Panc1 (cell line): ENCODE measurements around the gene KRT16.

Experiments used
- POLR2AphosphoS5 ChIP-seq: IDR thresholded peaks from 2 replicates; pipeline ENCODE4 v1.6.1; 2012; ENCODE audit warnings: mild to moderate bottlenecking, low read depth, low read length, moderate library complexity
- SIN3A ChIP-seq: IDR thresholded peaks from 2 replicates; pipeline ENCODE4 v1.6.1; 2012; ENCODE audit warnings: low read depth, mild to moderate bottlenecking, low read length, moderate library complexity, borderline replicate concordance; ENCODE audit not compliant: insufficient read depth
- TCF7L2 ChIP-seq: IDR thresholded peaks from 2 replicates; pipeline ENCODE4 v1.6.1; 2011; ENCODE audit warnings: mild to moderate bottlenecking, low read depth, low read length, inconsistent platforms
- TF ChIP-seq, protein P1 (sequence below): fragments of 450-650 bp; IDR thresholded peaks from 2 replicates; pipeline ENCODE4 v1.5.1; 2017; ENCODE audit warnings: mild to moderate bottlenecking
- TF ChIP-seq, protein P2 (sequence below), 2 experiments: IDR thresholded peaks; 2 replicates each; pipeline ENCODE4 v1.6.1; 2011 to 2012; ENCODE audit warnings: low read depth in 2 of 2, control low read depth in 1 of 2, low read length in 1 of 2, mild to moderate bottlenecking in 1 of 2, moderate library complexity in 1 of 2; ENCODE audit not compliant: insufficient read depth in 1 of 2

- TF ChIP-seq, protein P1, sequence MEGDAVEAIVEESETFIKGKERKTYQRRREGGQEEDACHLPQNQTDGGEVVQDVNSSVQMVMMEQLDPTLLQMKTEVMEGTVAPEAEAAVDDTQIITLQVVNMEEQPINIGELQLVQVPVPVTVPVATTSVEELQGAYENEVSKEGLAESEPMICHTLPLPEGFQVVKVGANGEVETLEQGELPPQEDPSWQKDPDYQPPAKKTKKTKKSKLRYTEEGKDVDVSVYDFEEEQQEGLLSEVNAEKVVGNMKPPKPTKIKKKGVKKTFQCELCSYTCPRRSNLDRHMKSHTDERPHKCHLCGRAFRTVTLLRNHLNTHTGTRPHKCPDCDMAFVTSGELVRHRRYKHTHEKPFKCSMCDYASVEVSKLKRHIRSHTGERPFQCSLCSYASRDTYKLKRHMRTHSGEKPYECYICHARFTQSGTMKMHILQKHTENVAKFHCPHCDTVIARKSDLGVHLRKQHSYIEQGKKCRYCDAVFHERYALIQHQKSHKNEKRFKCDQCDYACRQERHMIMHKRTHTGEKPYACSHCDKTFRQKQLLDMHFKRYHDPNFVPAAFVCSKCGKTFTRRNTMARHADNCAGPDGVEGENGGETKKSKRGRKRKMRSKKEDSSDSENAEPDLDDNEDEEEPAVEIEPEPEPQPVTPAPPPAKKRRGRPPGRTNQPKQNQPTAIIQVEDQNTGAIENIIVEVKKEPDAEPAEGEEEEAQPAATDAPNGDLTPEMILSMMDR, result no peak
- TF ChIP-seq, protein P2, sequence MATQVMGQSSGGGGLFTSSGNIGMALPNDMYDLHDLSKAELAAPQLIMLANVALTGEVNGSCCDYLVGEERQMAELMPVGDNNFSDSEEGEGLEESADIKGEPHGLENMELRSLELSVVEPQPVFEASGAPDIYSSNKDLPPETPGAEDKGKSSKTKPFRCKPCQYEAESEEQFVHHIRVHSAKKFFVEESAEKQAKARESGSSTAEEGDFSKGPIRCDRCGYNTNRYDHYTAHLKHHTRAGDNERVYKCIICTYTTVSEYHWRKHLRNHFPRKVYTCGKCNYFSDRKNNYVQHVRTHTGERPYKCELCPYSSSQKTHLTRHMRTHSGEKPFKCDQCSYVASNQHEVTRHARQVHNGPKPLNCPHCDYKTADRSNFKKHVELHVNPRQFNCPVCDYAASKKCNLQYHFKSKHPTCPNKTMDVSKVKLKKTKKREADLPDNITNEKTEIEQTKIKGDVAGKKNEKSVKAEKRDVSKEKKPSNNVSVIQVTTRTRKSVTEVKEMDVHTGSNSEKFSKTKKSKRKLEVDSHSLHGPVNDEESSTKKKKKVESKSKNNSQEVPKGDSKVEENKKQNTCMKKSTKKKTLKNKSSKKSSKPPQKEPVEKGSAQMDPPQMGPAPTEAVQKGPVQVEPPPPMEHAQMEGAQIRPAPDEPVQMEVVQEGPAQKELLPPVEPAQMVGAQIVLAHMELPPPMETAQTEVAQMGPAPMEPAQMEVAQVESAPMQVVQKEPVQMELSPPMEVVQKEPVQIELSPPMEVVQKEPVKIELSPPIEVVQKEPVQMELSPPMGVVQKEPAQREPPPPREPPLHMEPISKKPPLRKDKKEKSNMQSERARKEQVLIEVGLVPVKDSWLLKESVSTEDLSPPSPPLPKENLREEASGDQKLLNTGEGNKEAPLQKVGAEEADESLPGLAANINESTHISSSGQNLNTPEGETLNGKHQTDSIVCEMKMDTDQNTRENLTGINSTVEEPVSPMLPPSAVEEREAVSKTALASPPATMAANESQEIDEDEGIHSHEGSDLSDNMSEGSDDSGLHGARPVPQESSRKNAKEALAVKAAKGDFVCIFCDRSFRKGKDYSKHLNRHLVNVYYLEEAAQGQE (IDR thresholded peaks at IDR 0.05; ENCODE audit: insufficient read depth in 1 of 2, low read depth in 2 of 2, low read length in 1 of 2), result no peak
- TF ChIP-seq POLR2AphosphoS5 (no peak), SIN3A (no peak), TCF7L2 (no peak)
Measured at GRCh38 chr17:41660221-41660711, 47.7 kb upstream of the KRT16 start.
